HG03066 (cell line): ENCODE measurements around the gene TRAK1.

ENCODE experiments used
- ATAC-seq: cut with Tn5 transposase; IDR thresholded peaks from one replicate; pipeline ENCODE4 v1.9.1; 2021; ENCODE audit warnings: low read depth; ENCODE audit not compliant: unreplicated experiment

The TRAK1 gene

DNA sequence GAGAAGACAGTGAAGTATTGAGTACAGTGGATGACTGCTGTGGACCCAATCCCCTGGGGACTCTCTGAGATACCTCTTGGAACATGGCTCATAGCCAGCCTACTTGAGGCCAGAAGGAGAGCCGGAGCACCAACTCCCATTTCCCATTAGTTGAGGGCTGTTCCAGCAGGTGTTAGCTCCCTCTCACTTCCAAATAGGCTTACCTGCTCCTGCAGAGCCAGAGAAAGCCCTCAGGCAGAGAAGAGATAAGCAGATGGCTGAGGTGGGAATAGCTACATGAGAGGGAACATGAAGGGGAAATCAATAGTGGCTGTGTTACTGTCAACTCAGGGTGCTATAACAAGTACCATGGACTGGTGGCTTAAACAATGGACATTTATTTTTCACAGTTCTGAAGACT lies 179.4 kb downstream of the TRAK1 start:
- no peak for ATAC-seq

- no peak for ATAC-seq
Measured at GRCh38 chr3:42271786-42272185, 180.6 kb downstream of the TRAK1 start.

DNA sequence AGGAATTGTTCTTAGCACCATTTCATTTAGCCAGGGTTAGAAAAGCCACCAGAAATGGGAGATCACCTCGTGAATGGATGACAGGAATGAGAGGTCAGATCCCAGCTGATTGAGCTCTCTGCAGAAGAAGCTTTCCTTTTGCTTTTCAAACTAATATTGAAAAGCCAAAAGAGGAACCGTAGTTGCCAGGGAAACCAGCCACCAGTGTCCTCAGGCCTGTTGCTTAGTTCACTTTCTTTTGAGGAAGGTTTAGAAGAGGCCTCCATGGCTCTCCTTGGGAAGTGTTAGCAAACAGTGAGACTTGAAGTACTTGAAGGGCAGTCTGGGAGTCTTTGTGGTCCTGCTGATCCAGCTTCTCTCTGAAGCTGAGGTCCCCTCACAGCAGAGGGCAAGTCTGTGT lies 182.2 kb downstream of the TRAK1 start:
- no peak for ATAC-seq

- ATAC-seq: no peak
Measured at GRCh38 chr3:42274266-42274665, 183.1 kb downstream of the TRAK1 start.

DNA sequence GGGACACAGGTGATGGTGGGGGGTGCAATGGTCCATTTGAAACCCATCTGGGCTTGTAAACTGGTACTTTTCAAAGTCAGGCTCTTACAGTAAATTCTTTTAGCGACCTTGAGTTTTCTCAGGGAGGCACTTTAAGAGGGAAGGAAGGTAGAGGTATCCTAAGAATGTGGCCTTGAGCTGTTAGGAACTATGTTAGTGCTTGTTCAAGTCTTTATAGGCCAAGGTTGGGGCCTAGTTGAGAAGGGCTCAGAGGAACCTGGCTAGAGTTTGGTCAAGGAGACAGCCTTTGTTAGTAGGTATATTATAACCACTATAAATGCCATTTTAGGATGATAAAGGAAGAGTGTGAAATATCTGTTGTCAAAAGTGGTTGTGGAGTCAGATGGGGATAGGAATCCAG lies 184.1 kb downstream of the TRAK1 start:
- no peak for ATAC-seq
